IPS DF 6.9 (cell line): ENCODE results near the gene DLX4.

Experiments
- DNase-seq: peaks from one replicate; pipeline ENCODE4 v3.0.0-alpha.2; 2013; ENCODE audit warnings: low read depth, low spot score
- H3K27ac ChIP-seq: one replicate; pipeline ENCODE4 v1.5.1; 2013; ENCODE audit warnings: low read length, control low read depth
- H3K27me3 ChIP-seq: 2 replicates; pipeline ENCODE4 v1.6.1; 2013; ENCODE audit warnings: mild to moderate bottlenecking, low read length; ENCODE audit not compliant: control insufficient read depth, insufficient read depth
- H3K36me3 ChIP-seq: 2 replicates; pipeline ENCODE4 v1.6.1; 2013; ENCODE audit warnings: low read length; ENCODE audit not compliant: control insufficient read depth, insufficient read depth
- H3K4me1 ChIP-seq: 2 replicates; pipeline ENCODE4 v1.6.1; 2013; ENCODE audit warnings: low read length; ENCODE audit not compliant: control insufficient read depth, insufficient read depth
- H3K4me3 ChIP-seq: 2 replicates; pipeline ENCODE4 v1.5.1; 2013; ENCODE audit warnings: mild to moderate bottlenecking, low read length
- H3K9me3 ChIP-seq: 2 replicates; pipeline ENCODE4 v1.6.1; 2013; ENCODE audit warnings: low read length, inconsistent platforms; ENCODE audit not compliant: control insufficient read depth, insufficient read depth
- WGBS: extraction: QIAGEN DNeasy Blood & Tissue Kit; methylation state at CpG from one replicate; pipeline ENCODE4 v1.1.7; 2013; ENCODE audit warnings: mixed read lengths, missing lambda C conversion rate; ENCODE audit not compliant: insufficient read length, insufficient coverage; 5-methylcytosine and 5-hydroxymethylcytosine counted together

The DLX4 gene

DNA sequence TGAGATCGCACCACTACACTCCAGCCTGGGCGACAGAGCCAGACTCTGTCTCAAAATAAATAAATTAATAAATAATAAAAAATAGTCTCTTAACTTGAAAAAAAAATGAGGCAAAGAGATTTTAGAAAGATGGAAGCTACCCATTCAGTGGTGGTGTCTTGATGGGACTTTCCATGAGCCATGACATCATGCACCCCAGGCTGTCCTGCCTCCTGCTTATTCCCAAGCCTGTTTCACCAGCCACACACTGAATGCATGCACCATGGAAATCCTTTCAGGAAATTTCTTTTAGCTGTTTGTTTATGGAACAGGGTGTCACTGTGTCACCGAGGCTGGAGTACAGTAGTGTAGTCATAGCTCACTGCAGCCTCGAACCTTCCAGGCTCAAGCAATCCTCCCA lies 34.9 kb downstream of the DLX4 start:
- no peaks in the 10 kb centered on the region for H3K36me3 ChIP-seq

DNA sequence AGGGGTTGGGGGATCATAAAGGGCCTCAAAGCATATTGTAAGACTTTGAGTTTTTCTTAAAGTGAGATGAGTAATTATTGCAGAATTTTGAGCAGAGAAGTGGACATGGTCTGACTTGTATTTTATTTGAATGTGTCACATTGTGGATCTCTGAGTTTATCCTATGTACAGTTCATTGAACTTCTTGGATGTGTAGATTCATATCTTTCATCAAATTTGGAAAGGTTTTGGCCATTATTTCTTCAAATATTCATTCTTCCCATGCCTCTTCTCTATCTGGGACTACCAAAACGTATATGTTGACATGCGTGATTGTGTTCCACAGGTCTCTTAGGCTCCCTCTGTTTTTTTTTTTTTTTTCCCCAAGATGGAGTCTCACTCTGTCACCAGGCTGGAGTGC lies 40.3 kb downstream of the DLX4 start:
- Histone ChIP-seq H3K27me3 (no peaks in the 10 kb centered on the region), H3K36me3 (no peaks in the 10 kb centered on the region), H3K4me3 (no peak overlapping the region), H3K27ac (no peak overlapping the region), H3K4me1 (no peaks in the 10 kb centered on the region), H3K9me3 (no peaks in the 10 kb centered on the region)
- WGBS = no CpG with 5 or more reads among the region's 2 CpGs
- no peak for DNase-seq

More for the DNA sequence above, 34.9 kb downstream of the DLX4 start:
- H3K4me3 ChIP-seq = no peak overlapping the region
- no peak overlapping the region for H3K27ac ChIP-seq
- no peak for DNase-seq
- no CpG with 5 or more reads among the region's 4 CpGs for WGBS
- H3K4me1 ChIP-seq = no peaks in the 10 kb centered on the region
- no peaks in the 10 kb centered on the region for H3K27me3 ChIP-seq
- H3K9me3 ChIP-seq = no peaks in the 10 kb centered on the region

DNA sequence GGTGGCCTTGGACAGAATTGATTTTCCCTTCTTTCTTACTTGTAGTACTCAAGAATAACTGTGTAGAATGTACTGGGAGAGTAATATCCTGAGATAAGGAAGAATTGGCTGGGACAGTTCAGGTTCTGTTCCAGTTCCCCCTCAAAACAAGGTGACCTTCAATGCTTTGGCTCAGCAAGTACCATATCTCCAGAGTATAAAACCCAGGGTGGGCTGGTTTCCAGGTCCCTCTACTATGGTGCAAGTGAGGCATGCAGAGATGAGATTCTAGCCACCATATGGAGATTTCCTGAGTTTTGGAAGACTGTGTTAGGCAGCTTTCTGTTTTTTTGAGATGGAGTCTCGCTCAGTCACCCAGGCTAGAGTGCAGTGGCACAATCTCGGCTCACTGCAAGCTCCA lies 44.1 kb downstream of the DLX4 start:
- Histone ChIP-seq H3K4me3 (no peak overlapping the region), H3K36me3 (no peaks in the 10 kb centered on the region), H3K9me3 (no peaks in the 10 kb centered on the region), H3K27ac (no peak overlapping the region), H3K27me3 (no peaks in the 10 kb centered on the region), H3K4me1 (no peaks in the 10 kb centered on the region)
- no peak for DNase-seq
- WGBS = no CpG with 5 or more reads among the region's 2 CpGs

GRCh38 chr17:50014471-50015088 lies 45.6 kb downstream of the DLX4 start:
- no peak for DNase-seq
- no peaks in the 10 kb centered on the region for H3K36me3 ChIP-seq
- H3K4me3 ChIP-seq = no peak overlapping the region
- H3K27ac ChIP-seq = no peak overlapping the region
- no peaks in the 10 kb centered on the region for H3K27me3 ChIP-seq
- no peaks in the 10 kb centered on the region for H3K4me1 ChIP-seq
- no CpG with 5 or more reads among the region's 1 CpG for WGBS
- H3K9me3 ChIP-seq = no peaks in the 10 kb centered on the region

GRCh38 chr17:50015146-50015545 lies 46.2 kb downstream of the DLX4 start:
- H3K36me3 ChIP-seq = no peaks in the 10 kb centered on the region
- no peak overlapping the region for H3K4me3 ChIP-seq
- no peaks in the 10 kb centered on the region for H3K9me3 ChIP-seq
- H3K27ac ChIP-seq = no peak overlapping the region
- no peak for DNase-seq
- no CpG with 5 or more reads among the region's 2 CpGs for WGBS
- H3K27me3 ChIP-seq = no peaks in the 10 kb centered on the region
- no peaks in the 10 kb centered on the region for H3K4me1 ChIP-seq

DNA sequence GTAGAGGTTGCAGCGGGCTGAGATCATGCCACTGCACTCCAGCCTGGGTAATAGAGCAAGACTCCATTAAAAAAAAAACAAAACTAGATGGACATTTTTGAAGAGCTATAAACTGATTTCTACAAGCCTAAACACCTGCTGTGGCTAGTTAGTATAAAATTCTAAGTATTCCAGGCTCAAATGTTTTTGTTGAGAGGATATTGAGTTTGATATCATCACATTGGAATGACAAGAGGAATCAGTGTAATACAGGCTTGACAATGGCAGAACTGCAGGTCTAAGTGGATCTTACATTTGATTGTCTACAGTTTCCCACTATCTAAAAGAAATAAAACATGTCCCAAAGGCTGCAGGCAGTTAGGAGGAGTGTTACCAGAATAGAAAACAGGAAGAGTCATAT lies 49.9 kb downstream of the DLX4 start:
- H3K4me3 ChIP-seq = no peak overlapping the region
- H3K9me3 ChIP-seq = no peaks in the 10 kb centered on the region
- DNase-seq = no peak
- H3K27ac ChIP-seq = no peak overlapping the region
- no peaks in the 10 kb centered on the region for H3K36me3 ChIP-seq
- H3K4me1 ChIP-seq = no peaks in the 10 kb centered on the region
- WGBS = no CpG with 5 or more reads among the region's 1 CpG
- H3K27me3 ChIP-seq = no peaks in the 10 kb centered on the region

DNA sequence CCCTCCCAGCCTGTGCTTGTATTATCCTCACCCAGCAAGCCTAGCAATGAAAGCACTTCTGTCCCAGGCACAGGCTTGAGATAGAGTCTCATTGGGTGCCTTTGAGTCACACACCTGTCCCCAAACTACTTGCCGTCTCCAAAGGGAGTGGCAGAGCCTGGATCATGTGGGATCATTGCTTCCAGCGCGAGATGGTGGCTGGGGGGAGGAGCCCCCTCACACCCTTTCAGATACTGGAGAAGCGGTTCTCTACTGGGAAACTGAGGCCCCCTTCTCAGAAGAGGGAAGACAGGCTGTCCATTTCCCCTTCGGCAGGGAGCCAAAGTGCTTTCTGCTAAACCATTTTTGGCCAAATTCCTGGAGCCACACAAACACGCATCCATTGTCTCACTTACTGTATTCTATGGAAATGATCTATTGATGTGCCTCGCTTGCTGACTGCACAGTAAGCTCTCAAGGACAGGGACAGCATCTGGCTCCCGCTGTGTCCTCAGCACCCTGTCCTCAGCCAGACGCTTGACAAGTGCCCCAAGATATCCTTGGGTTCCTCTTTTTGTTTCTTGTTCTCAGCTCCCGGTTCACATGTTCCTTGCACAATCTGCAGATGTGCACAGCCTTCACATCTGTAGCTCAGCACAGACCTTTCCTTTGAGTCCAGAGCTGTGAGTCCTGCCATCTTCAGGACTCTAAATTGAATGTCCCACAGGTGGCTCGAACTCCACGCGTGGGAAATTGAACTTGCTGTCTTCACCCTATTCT lies 52.0 kb downstream of the DLX4 start:
- WGBS = no CpG with 5 or more reads among the region's 13 CpGs
- Histone ChIP-seq H3K27ac (no peak overlapping the region), H3K27me3 (no peaks in the 10 kb centered on the region), H3K36me3 (no peaks in the 10 kb centered on the region), H3K4me1 (no peaks in the 10 kb centered on the region), H3K9me3 (no peaks in the 10 kb centered on the region), H3K4me3 (no peak overlapping the region)
- DNase-seq = no peak

DNA sequence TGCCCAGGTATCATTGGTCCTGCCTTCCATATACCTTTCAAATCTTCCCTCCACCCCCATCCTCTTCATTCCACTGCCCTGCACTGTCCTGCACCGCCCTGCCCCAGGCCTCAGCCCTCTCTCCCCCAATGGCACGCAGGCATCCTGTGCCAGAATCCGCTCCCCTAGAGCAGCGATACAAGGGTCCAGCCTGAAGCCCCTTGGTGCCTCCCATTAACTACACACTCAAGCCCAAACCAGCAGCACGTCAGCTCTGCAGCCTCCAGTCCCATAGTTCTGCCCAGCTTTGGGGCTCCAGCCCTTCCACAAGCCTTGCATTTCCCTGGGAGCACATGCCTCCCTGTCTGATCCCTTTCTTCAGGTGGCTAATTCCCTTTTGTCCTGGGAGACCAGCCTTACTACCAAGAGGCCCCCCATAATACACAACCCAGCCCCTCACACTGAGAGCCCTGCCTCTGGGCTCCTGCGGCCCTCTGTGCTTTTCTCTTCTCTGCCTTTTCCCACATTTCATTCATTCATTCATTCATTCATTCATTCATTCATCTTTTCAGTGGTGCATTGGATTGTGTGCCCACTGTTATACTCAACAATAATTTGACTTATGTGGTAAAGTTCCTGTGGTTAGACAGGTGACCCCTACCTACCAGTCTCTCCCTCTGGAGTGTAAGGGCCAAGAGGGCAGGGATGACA lies 52.8 kb downstream of the DLX4 start:
- Histone ChIP-seq H3K4me3 (no peak overlapping the region), H3K27me3 (no peaks in the 10 kb centered on the region), H3K27ac (no peak overlapping the region), H3K9me3 (no peaks in the 10 kb centered on the region), H3K4me1 (no peaks in the 10 kb centered on the region), H3K36me3 (no peaks in the 10 kb centered on the region)
- no CpG with 5 or more reads among the region's 6 CpGs for WGBS
- DNase-seq = no peak

DNA sequence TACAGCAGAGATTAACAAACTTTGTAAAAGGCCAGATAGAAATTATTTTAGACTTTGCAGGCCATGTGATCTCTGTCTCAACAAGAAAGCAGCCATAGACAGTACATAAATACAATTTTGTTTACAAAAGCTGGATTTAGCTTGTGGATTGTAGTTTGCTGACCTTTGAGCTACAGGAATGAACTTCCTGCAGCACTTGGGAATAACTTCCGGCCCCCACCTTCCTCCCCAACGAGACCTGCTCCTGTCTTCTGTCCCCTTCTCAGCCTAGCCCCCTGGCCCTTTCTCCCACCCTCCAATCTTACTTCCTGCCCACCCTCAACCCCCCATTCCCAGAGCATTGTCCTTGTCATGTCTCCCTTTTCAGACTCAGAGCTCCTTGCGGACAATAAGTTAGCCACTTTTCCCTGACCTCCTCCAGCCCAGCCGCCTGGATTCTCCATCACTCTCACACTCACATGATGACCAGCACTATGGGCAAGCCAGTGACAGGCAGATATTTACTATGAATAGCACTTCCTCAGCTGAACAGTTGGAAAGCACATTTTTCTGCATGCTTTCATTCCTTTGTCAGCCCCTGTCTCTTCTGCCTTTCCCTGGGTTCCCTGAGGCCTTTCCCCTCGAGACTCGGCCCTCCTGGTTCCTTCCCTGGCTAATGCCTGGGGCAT lies 53.6 kb downstream of the DLX4 start:
- H3K4me1 ChIP-seq = peaks cover 6% of the 10 kb centered on the region
- H3K27me3 ChIP-seq = no peaks in the 10 kb centered on the region
- DNase-seq = no peak
- no peak overlapping the region for H3K27ac ChIP-seq
- no peaks in the 10 kb centered on the region for H3K36me3 ChIP-seq
- H3K9me3 ChIP-seq = no peaks in the 10 kb centered on the region
- WGBS = no CpG with 5 or more reads among the region's 6 CpGs
- no peak overlapping the region for H3K4me3 ChIP-seq

DNA sequence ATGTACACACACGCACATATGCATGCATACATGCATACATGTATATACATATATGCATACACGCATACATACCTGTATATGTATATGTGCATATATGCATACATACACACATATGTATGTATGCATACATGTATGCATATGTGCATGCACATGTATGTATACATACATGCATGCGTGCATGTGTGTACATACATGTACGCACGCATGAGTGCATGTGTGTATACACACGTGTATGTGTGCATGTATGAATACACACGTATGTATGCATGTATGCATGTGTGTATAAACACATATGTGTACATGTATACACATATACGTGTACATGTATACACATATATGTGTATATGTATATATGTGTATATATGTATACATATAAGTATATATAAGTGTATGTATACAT lies 54.5 kb downstream of the DLX4 start:
- Histone ChIP-seq H3K27ac (no peak overlapping the region), H3K27me3 (no peaks in the 10 kb centered on the region), H3K4me3 (no peak overlapping the region), H3K4me1 (peaks cover 9% of the 10 kb centered on the region), H3K9me3 (no peaks in the 10 kb centered on the region), H3K36me3 (no peaks in the 10 kb centered on the region)
- WGBS = no CpG with 5 or more reads among the region's 8 CpGs
- no peak for DNase-seq
